ENCODE results near the gene DOK5. TPM values are rescaled to one million over a fixed set of nuclear protein-coding genes. Genes with fewer than 3 reads are reported as not detected.

DOK5 gene
- total and polyA plus RNA-seq, 2 of the 4 experiments (the other 2 are of a cell fraction), result 2.8 to 3.9 TPM

DNA sequence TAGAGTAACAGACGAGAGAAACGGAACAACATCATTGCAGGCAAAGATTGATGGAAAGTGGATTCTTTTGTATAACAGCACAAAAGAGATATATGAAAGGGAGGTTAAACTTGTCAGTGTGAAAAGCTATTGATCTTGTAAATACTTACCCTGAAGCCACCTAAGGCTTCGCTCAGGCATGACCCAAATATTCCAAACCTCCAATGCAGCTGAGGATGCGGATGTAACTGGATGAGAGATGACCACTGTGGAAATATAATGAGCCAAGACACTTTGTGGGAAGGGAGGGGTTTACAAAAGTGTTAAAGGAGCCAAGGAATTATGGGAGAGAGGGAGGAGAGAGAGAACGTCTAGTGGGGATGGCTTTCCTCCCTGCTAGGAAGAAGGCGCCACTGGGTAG, 112.0 kb downstream of the DOK5 start:
- Histone ChIP-seq H3K9me1 (ENCODE audit: insufficient read depth, low read length) (no peaks in the 10 kb centered on the region), H4K91ac (ENCODE audit: insufficient read depth, low read depth, low read length) (no peak overlapping the region), H3K36me3 (ENCODE audit: control insufficient read depth, insufficient read depth, low read length) (no peaks in the 10 kb centered on the region), H2BK120ac (ENCODE audit: low read depth, low read length) (no peak overlapping the region), H3K14ac (replicated peaks; ENCODE audit: low read depth, low read length) (no peak overlapping the region), H3K56ac (ENCODE audit: extremely low read depth, insufficient read depth, low read length) (no peak overlapping the region), H2AK5ac (ENCODE audit: low read depth, low read length) (no peak overlapping the region), H3K23ac (ENCODE audit: low read depth, low read length) (no peak overlapping the region), H3K18ac (ENCODE audit: low read depth, low read length) (no peak overlapping the region), H4K20me1 (ENCODE audit: insufficient read depth, low read length) (no peaks in the 10 kb centered on the region), H3K27ac (ENCODE audit: insufficient read depth, low read length) (no peak overlapping the region), H3K4me3 (ENCODE audit: insufficient read depth, low read depth, low read length) (no peak overlapping the region), H2AFZ (replicated peaks; ENCODE audit: low read length, poor library complexity) (no peak overlapping the region), H3K27me3 (ENCODE audit: control insufficient read depth, insufficient read depth, low read length) (no peaks in the 10 kb centered on the region), H4K8ac (ENCODE audit: low read depth in 2 of 2, low read length in 2 of 2) (no peak overlapping the region), H3K79me1 (ENCODE audit: low read depth in 1 of 2, low read length in 2 of 2) (no peaks in the 10 kb centered on the region), H3K4ac (ENCODE audit: low read depth, low read length) (no peak overlapping the region), H2BK20ac (ENCODE audit: low read depth, low read length) (no peak overlapping the region), H2AK9ac (replicated peaks; ENCODE audit: low read depth, low read length, poor library complexity) (no peak overlapping the region), H2BK15ac (ENCODE audit: low read depth, low read length) (no peak overlapping the region), H3K9ac (ENCODE audit: low read depth, low read length) (no peak overlapping the region), H3K9me3 (ENCODE audit: control insufficient read depth, insufficient read depth, low read length) (peaks cover 5% of the 10 kb centered on the region; the same call in 1 of the 2 replicates), H2BK5ac (ENCODE audit: low read depth, low read length, poor library complexity, severe bottlenecking) (no peak overlapping the region), H4K5ac (ENCODE audit: low read depth, low read length) (no peak overlapping the region), H3K4me1 (ENCODE audit: control insufficient read depth, insufficient read depth, low read length) (no peaks in the 10 kb centered on the region), H3K4me2 (ENCODE audit: low read depth, low read length) (no peak overlapping the region)
- no peak for ATAC-seq (ENCODE audit: low read depth)
- no CpG with 5 or more reads among the region's 6 CpGs for WGBS, 2 experiments (ENCODE audit: extremely low coverage in 2 of 2, insufficient read length in 1 of 2)
- intact Hi-C loops (cut with micrococcal nuclease), result no loop called here
- POLR2A ChIA-PET (ENCODE audit: unreplicated experiment), result no interaction called here
- CTCF ChIA-PET, result no interaction called here
- BruUV-seq (replicated peaks), result no TSS peak
- TF ChIP-seq, protein P1, sequence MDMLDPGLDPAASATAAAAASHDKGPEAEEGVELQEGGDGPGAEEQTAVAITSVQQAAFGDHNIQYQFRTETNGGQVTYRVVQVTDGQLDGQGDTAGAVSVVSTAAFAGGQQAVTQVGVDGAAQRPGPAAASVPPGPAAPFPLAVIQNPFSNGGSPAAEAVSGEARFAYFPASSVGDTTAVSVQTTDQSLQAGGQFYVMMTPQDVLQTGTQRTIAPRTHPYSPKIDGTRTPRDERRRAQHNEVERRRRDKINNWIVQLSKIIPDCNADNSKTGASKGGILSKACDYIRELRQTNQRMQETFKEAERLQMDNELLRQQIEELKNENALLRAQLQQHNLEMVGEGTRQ (IDR thresholded peaks at IDR 0.05; ENCODE audit: low read depth, low read length), result no peak
- TF ChIP-seq RFX5 (IDR thresholded peaks at IDR 0.05; ENCODE audit: low read depth, low read length) (no peak), MXI1 (IDR thresholded peaks at IDR 0.05; ENCODE audit: borderline replicate concordance, low read depth, low read length) (no peak), FOS (IDR thresholded peaks at IDR 0.05; ENCODE audit: low read depth, low read length) (no peak), RAD21 (IDR thresholded peaks at IDR 0.05; ENCODE audit: low read length) (no peak), MAZ (IDR thresholded peaks at IDR 0.05; ENCODE audit: borderline replicate concordance, low read depth, low read length) (no peak), CHD1 (IDR thresholded peaks at IDR 0.05; ENCODE audit: low read depth, low read length) (no peak), CEBPB (IDR thresholded peaks at IDR 0.05; ENCODE audit: low read depth, low read length) (no peak), BHLHE40 (IDR thresholded peaks at IDR 0.05; ENCODE audit: low read depth, low read length) (no peak), RCOR1 (IDR thresholded peaks at IDR 0.05; ENCODE audit: insufficient replicate concordance, low read length) (no peak), POLR2A (IDR thresholded peaks at IDR 0.05; ENCODE audit: low read depth, low read length) (no peak), NFE2L2 (IDR thresholded peaks at IDR 0.05; ENCODE audit: low read depth, low read length) (no peak), SMC3 (IDR thresholded peaks at IDR 0.05; ENCODE audit: low read depth, low read length) (no peak)
- TF ChIP-seq, protein P2, sequence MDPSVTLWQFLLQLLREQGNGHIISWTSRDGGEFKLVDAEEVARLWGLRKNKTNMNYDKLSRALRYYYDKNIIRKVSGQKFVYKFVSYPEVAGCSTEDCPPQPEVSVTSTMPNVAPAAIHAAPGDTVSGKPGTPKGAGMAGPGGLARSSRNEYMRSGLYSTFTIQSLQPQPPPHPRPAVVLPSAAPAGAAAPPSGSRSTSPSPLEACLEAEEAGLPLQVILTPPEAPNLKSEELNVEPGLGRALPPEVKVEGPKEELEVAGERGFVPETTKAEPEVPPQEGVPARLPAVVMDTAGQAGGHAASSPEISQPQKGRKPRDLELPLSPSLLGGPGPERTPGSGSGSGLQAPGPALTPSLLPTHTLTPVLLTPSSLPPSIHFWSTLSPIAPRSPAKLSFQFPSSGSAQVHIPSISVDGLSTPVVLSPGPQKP (IDR thresholded peaks at IDR 0.05; ENCODE audit: borderline replicate concordance, low read depth, low read length), result no peak
- TF ChIP-seq, protein P3, sequence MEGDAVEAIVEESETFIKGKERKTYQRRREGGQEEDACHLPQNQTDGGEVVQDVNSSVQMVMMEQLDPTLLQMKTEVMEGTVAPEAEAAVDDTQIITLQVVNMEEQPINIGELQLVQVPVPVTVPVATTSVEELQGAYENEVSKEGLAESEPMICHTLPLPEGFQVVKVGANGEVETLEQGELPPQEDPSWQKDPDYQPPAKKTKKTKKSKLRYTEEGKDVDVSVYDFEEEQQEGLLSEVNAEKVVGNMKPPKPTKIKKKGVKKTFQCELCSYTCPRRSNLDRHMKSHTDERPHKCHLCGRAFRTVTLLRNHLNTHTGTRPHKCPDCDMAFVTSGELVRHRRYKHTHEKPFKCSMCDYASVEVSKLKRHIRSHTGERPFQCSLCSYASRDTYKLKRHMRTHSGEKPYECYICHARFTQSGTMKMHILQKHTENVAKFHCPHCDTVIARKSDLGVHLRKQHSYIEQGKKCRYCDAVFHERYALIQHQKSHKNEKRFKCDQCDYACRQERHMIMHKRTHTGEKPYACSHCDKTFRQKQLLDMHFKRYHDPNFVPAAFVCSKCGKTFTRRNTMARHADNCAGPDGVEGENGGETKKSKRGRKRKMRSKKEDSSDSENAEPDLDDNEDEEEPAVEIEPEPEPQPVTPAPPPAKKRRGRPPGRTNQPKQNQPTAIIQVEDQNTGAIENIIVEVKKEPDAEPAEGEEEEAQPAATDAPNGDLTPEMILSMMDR (conservative IDR thresholded peaks at IDR 0.05; ENCODE audit: low read depth, low read length), result no peak
- dilution Hi-C loops (cut with HindIII; ENCODE audit: low sequenced_read_pairs, unreplicated experiment), result no loop called here
- in situ Hi-C loops (cut with MboI; ENCODE audit: low sequenced_read_pairs), result no loop called here
- DNase-seq, result no peak
